Ammon's horn (tissue), 1 donor: Measurements from ENCODE around the gene MUC5AC.
"Not testable (repeated sequence)": the region's sequence is repeated elsewhere in the genome, so short reads cannot be mapped to it uniquely, and the experiment has no call there.

Experiments used
- DNase-seq: peaks from one replicate; pipeline ENCODE4 v3.0.0-alpha.2; 2016; ENCODE audit warnings: low spot score

Gene MUC5AC

GRCh38 chr11:1147792-1148191 is 10.0 kb upstream of the MUC5AC start:
- DNase-seq = no peak

GRCh38 chr11:1148752-1149180 is 9.0 kb upstream of the MUC5AC start:
- no peak for DNase-seq

GRCh38 chr11:1149545-1149944 is 8.2 kb upstream of the MUC5AC start:
- no peak for DNase-seq

GRCh38 chr11:1150116-1150515 is 7.6 kb upstream of the MUC5AC start:
- DNase-seq = no peak

- no peak for DNase-seq
These were observed 6.9 kb upstream of the MUC5AC start for GRCh38 chr11:1150769-1151365.

GRCh38 chr11:1151366-1152315 is 6.1 kb upstream of the MUC5AC start:
- DNase-seq = no peak

- DNase-seq = no peak
These were observed 5.2 kb upstream of the MUC5AC start for GRCh38 chr11:1152316-1153104.

- DNase-seq = no peak
These were observed 4.4 kb upstream of the MUC5AC start for GRCh38 chr11:1153105-1153950.

- DNase-seq = no peak
These were observed 3.7 kb upstream of the MUC5AC start for GRCh38 chr11:1153951-1154493.

- not testable (repeated sequence) for DNase-seq
These were observed 3.1 kb upstream of the MUC5AC start for GRCh38 chr11:1154656-1155055.

GRCh38 chr11:1155274-1155693 is 2.5 kb upstream of the MUC5AC start:
- DNase-seq = no peak

- DNase-seq = no peak
These were observed 1.0 kb upstream of the MUC5AC start for GRCh38 chr11:1156506-1157340.

- DNase-seq = no peak
These were observed 460 bp upstream of the MUC5AC start for GRCh38 chr11:1157341-1157644.

GRCh38 chr11:1158681-1159487 is 1.1 kb downstream of the MUC5AC start:
- DNase-seq = no peak

- DNase-seq = not testable (repeated sequence)
These were observed 1.9 kb downstream of the MUC5AC start for GRCh38 chr11:1159488-1160220.

- no peak for DNase-seq
These were observed 2.7 kb downstream of the MUC5AC start for GRCh38 chr11:1160231-1161101.

GRCh38 chr11:1161410-1162137 is 3.8 kb downstream of the MUC5AC start:
- DNase-seq = no peak
